Nephron (organoid): ENCODE measurements around the gene MYG1.
A peak's percentile ranks its signal among the peaks of the same experiment; 100 is the strongest.

ENCODE experiments used
- H3K27ac Mint-ChIP-seq, 3 experiments: 2 replicates each; pipeline ENCODE4 v1.8.0; 2020; ENCODE audit warnings: mixed read lengths in 3 of 3, mild to moderate bottlenecking in 2 of 3, moderate library complexity in 1 of 3
- H3K27me3 Mint-ChIP-seq: 2 replicates; pipeline ENCODE4 v1.8.0; 2021; ENCODE audit warnings: low read depth, mild to moderate bottlenecking, moderate library complexity, mixed read lengths
- H3K36me3 Mint-ChIP-seq: 2 replicates; pipeline ENCODE4 v1.8.0; 2020; ENCODE audit warnings: low read depth, mixed read lengths
- H3K4me1 Mint-ChIP-seq: 2 replicates; pipeline ENCODE4 v1.8.0; 2020; ENCODE audit warnings: mixed read lengths
- H3K4me3 Mint-ChIP-seq, 3 experiments: 2 replicates each; pipeline ENCODE4 v1.8.0; 2020; ENCODE audit warnings: mild to moderate bottlenecking in 3 of 3, mixed read lengths in 3 of 3, moderate library complexity in 2 of 3
- H3K9me3 Mint-ChIP-seq: 2 replicates; pipeline ENCODE4 v1.8.0; 2020; ENCODE audit warnings: mixed read lengths
- CTCF ChIP-seq, 3 experiments: fragments of 200-600 bp; sonication (generic); IDR thresholded peaks; one replicate each; pipeline ENCODE4 v1.5.0; 2021; ENCODE audit warnings: antibody characterized with exemption in 3 of 3; ENCODE audit not compliant: unreplicated experiment in 3 of 3

MYG1 gene

GRCh38 chr12:53313996-53314395, 14.5 kb downstream of the MYG1 start:
- no peaks in the 10 kb centered on the region for H3K27me3 Mint-ChIP-seq
- H3K4me3 Mint-ChIP-seq: no peak overlapping the region
- no peaks in the 10 kb centered on the region for H3K9me3 Mint-ChIP-seq
- H3K36me3 Mint-ChIP-seq: peaks cover 58% of the 10 kb centered on the region
- peaks cover 5% of the 10 kb centered on the region for H3K4me1 Mint-ChIP-seq
- no peak for TF ChIP-seq CTCF (IDR thresholded peaks at IDR 0.05; ENCODE audit: unreplicated experiment in 3 of 3)
- no peak overlapping the region for H3K27ac Mint-ChIP-seq

- H3K36me3 Mint-ChIP-seq: peaks cover 26% of the 10 kb centered on the region
- no peaks in the 10 kb centered on the region for H3K9me3 Mint-ChIP-seq
- no peak for TF ChIP-seq CTCF (IDR thresholded peaks at IDR 0.05; ENCODE audit: unreplicated experiment in 3 of 3)
Observed at GRCh38 chr12:53320352-53321195, 21.1 kb downstream of the MYG1 start.

GRCh38 chr12:53324113-53324778, 24.8 kb downstream of the MYG1 start:
- peak overlapping the region; percentile 93 to 97 (median 95) for H3K27ac Mint-ChIP-seq
- peaks cover 8% of the 10 kb centered on the region for H3K36me3 Mint-ChIP-seq
- no peaks in the 10 kb centered on the region for H3K27me3 Mint-ChIP-seq
- H3K4me3 Mint-ChIP-seq: peak overlapping the region; percentile 75 to 79 (median 78)
- H3K4me1 Mint-ChIP-seq: peaks cover 39% of the 10 kb centered on the region
- H3K9me3 Mint-ChIP-seq: no peaks in the 10 kb centered on the region
- no peak for TF ChIP-seq CTCF (IDR thresholded peaks at IDR 0.05; ENCODE audit: unreplicated experiment in 3 of 3)

More at GRCh38 chr12:53320352-53321195, 21.1 kb downstream of the MYG1 start:
- H3K27ac Mint-ChIP-seq: peak overlapping the region; percentile 92 to 98 (median 94)
- peaks cover 38% of the 10 kb centered on the region for H3K4me1 Mint-ChIP-seq
- no peaks in the 10 kb centered on the region for H3K27me3 Mint-ChIP-seq
- peak overlapping the region; percentile 90 to 95 (median 90) for H3K4me3 Mint-ChIP-seq

- H3K9me3 Mint-ChIP-seq: no peaks in the 10 kb centered on the region
- peak; percentile 77 to 88 (median 81) for TF ChIP-seq CTCF (IDR thresholded peaks at IDR 0.05; ENCODE audit: unreplicated experiment in 3 of 3)
- peaks cover 37% of the 10 kb centered on the region for H3K4me1 Mint-ChIP-seq
- peak overlapping the region; percentile 93 to 97 (median 95) for H3K27ac Mint-ChIP-seq
- peaks cover 8% of the 10 kb centered on the region for H3K36me3 Mint-ChIP-seq
- peak overlapping the region; percentile 75 to 80 (median 78) for H3K4me3 Mint-ChIP-seq
- no peaks in the 10 kb centered on the region for H3K27me3 Mint-ChIP-seq
Observed at GRCh38 chr12:53324779-53325510, 25.4 kb downstream of the MYG1 start.

GRCh38 chr12:53325511-53326061, 26.1 kb downstream of the MYG1 start:
- no peaks in the 10 kb centered on the region for H3K9me3 Mint-ChIP-seq
- H3K36me3 Mint-ChIP-seq: peaks cover 6% of the 10 kb centered on the region
- H3K4me1 Mint-ChIP-seq: peaks cover 31% of the 10 kb centered on the region
- peak overlapping the region; percentile 93 to 97 (median 95) for H3K27ac Mint-ChIP-seq
- no peak for TF ChIP-seq CTCF (IDR thresholded peaks at IDR 0.05; ENCODE audit: unreplicated experiment in 3 of 3)
- H3K4me3 Mint-ChIP-seq: peak overlapping the region; percentile 81 to 88 (median 88)
- no peaks in the 10 kb centered on the region for H3K27me3 Mint-ChIP-seq
